GM12865 (cell line): ENCODE results near the gene MMAB.
A peak's percentile ranks its signal among the peaks of the same experiment; 100 is the strongest.

ENCODE experiments used
- DNase-seq: peaks from one replicate; pipeline ENCODE4 v3.0.0; 2010; ENCODE audit warnings: low read depth
- H3K4me3 ChIP-seq: 2 replicates; pipeline ENCODE4 v1.5.1; 2011; ENCODE audit warnings: mild to moderate bottlenecking, low read depth, low read length, control low read depth
- CTCF ChIP-seq: IDR thresholded peaks from 2 replicates; pipeline ENCODE4 v1.5.1; 2011; ENCODE audit warnings: low read length, control low read depth, low read depth, inconsistent platforms; ENCODE audit not compliant: insufficient read depth; ENCODE audit errors: missing control alignments

The MMAB gene

GRCh38 chr12:109598428-109598854 is 25.1 kb upstream of the MMAB start:
- no peak for DNase-seq
- no peak overlapping the region for H3K4me3 ChIP-seq
- no peak for TF ChIP-seq CTCF

- DNase-seq, result peak; percentile 69
- peak; percentile 96 for TF ChIP-seq CTCF
- H3K4me3 ChIP-seq, result no peak overlapping the region
These were observed 24.6 kb upstream of the MMAB start for GRCh38 chr12:109597795-109598427.

DNA sequence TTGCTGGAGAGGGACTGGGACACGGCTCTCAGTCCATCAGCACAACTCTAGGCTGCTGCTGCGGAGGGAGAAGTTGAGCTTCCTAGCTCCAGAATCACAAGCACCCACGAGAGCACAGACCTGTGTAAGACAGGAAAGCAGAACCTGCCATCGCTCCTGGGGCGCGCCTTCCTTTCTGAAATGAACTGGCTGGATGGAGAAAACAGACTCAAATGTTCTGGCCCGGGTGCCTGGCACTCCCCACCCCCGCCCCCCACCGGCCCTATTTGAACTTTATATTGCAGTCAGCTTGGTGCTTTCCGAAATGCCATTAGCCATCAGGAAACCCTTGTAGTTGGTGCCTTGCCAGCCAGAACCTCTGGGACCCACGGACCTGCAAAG is 24.1 kb upstream of the MMAB start:
- no peak for TF ChIP-seq CTCF
- DNase-seq, result no peak
- H3K4me3 ChIP-seq, result no peak overlapping the region

DNA sequence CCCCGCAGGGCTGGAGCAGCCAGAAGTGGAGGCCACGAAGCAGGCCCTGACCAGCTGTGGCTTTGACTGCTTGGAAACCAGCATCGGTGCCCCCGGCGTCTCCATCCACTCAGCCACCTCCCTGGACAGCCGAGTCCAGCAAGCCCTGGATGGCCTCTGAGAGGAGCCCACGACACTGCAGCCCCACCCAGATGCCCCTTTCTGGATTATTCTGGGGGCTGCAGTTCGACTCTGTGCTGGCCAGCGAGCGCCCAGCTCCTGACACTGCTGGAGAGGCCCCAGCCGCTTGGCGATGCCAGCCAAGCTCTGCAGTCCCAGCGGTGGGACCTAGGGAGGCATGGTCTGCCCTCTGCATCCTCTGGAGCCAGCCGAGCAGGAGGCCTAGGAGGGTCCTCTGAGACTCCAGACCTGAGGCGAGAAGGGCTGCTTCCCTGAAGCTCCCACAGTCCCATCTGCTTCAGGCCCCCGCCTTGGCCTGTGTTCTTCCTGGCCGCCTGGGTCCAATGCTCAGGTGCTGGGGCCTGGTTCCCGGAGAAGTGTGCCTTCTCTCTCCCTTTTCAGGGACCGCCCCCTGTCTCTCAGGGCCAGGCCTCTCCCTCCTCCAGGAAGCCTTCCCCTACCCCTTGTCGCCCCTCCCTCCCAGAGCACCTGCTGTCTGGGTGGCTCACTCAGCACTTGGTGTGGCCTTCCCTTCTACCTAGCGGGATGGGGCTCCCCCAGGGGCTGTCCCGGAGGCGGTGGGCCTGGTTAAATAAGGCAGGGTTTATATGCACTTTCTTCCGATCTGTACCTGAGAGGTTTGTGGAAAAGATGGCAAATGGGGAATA is 23.3 kb upstream of the MMAB start:
- H3K4me3 ChIP-seq, result no peak overlapping the region
- peak; percentile 8 for DNase-seq
- no peak for TF ChIP-seq CTCF

- no peak for TF ChIP-seq CTCF
- DNase-seq, result peak; percentile 36
- H3K4me3 ChIP-seq, result no peak overlapping the region
These were observed 22.1 kb upstream of the MMAB start for GRCh38 chr12:109595321-109595902.

- TF ChIP-seq CTCF, result no peak
- H3K4me3 ChIP-seq, result no peak overlapping the region
- DNase-seq, result no peak
These were observed 21.4 kb upstream of the MMAB start for GRCh38 chr12:109594556-109595317.
